ENCODE data around the gene BACE1.

BACE1 gene

DNA sequence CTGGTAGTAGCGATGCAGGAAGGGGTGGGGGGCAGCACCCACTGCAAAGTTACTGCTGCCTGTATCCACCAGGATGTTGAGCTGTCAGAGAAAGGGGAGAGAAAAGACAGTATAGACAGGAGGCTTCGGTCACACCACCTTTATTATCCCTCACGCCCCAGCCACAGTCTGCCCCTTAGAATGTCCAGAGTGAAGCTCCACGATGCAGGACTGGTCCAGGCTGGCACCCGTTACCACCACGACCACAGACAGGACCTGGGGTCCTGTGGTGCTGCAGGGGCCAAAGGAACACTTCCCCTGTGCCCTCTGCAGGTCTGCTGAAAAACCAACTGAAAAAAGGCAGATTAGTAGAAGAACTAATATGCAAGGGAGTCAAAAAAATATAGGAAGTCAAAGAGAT, 19.2 kb downstream of the BACE1 start:
- Histone ChIP-seq H3K27ac (no peak overlapping the region), H3K9me3 (no peaks in the 10 kb centered on the region), H3K4me1 (no peaks in the 10 kb centered on the region), H3K9ac (no peak overlapping the region), H3K27me3 (no peaks in the 10 kb centered on the region), H4K20me1 (no peaks in the 10 kb centered on the region), H3K36me3 (peaks cover 27% of the 10 kb centered on the region), H3K4me2 (no peak overlapping the region), H3K4me3 (no peak overlapping the region)
- no peak for TF ChIP-seq Cebpa-rat (IDR thresholded peaks at IDR 0.05)

DNA sequence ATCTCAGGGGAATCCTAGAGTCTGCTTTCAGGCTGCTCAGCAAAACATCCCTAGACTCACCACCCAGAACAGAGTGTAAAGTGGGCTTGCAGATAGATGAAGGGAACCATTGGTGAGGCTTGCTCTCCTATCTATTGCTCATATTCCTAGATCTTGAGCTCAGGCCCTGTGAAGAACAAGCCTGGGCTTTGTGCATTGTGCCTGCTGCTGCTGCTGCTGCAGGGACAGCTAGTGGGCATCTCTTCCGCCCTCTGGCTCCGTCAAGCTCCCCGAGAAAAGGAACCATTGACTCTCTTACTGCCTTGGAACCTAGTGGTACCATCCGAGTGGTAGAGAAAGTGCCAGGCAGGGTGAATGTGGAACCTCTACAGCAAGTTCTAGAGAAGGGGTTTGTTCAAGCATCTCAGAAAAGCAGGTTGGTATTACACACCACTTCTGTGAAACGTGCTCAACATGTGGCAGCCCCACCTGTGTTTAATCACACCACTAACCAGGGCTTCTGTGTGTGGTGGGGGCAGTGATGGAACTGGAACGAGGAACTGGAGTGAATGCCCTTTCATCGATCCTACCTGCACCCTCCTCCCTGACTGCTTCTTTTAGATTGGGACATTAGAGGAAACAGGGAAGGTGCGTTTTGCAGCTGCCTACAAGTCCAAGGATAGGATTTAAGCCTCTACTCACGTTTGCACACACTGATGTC, 20.5 kb downstream of the BACE1 start:
- H3K27ac ChIP-seq: no peak overlapping the region
- H4K20me1 ChIP-seq: no peaks in the 10 kb centered on the region
- TF ChIP-seq Cebpa-rat (IDR thresholded peaks at IDR 0.05): no peak
- H3K4me1 ChIP-seq: no peaks in the 10 kb centered on the region
- H3K9me3 ChIP-seq: no peaks in the 10 kb centered on the region
- H3K9ac ChIP-seq: no peak overlapping the region
- no peaks in the 10 kb centered on the region for H3K27me3 ChIP-seq
- H3K36me3 ChIP-seq: peaks cover 40% of the 10 kb centered on the region
- H3K4me3 ChIP-seq: no peak overlapping the region
- no peak overlapping the region for H3K4me2 ChIP-seq

DNA sequence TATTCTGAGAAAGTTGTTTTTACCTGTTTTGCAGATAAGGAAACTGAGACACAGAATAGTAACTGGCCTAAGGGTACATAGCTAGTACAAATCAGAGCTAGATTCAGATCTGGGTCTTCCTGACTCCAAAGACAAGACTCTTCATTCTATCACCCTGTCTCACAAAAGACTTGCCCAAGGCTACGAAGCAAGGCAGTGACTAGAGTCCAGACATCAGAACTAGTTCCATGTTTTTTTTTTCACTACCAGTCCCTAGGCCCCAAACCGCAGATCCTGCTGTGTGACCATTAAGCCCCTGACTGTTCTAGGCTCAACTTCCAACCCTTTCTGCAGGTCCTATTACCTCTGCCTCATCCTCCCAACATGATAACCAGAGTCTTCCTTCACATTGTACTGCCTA, 23.4 kb downstream of the BACE1 start:
- H3K27me3 ChIP-seq: no peaks in the 10 kb centered on the region
- H3K9me3 ChIP-seq: no peaks in the 10 kb centered on the region
- no peak for TF ChIP-seq Cebpa-rat (IDR thresholded peaks at IDR 0.05)
- no peak overlapping the region for H3K4me3 ChIP-seq
- no peak overlapping the region for H3K4me2 ChIP-seq
- H3K4me1 ChIP-seq: no peaks in the 10 kb centered on the region
- no peak overlapping the region for H3K27ac ChIP-seq
- H4K20me1 ChIP-seq: no peaks in the 10 kb centered on the region
- peaks cover 69% of the 10 kb centered on the region for H3K36me3 ChIP-seq
- no peak overlapping the region for H3K9ac ChIP-seq

DNA sequence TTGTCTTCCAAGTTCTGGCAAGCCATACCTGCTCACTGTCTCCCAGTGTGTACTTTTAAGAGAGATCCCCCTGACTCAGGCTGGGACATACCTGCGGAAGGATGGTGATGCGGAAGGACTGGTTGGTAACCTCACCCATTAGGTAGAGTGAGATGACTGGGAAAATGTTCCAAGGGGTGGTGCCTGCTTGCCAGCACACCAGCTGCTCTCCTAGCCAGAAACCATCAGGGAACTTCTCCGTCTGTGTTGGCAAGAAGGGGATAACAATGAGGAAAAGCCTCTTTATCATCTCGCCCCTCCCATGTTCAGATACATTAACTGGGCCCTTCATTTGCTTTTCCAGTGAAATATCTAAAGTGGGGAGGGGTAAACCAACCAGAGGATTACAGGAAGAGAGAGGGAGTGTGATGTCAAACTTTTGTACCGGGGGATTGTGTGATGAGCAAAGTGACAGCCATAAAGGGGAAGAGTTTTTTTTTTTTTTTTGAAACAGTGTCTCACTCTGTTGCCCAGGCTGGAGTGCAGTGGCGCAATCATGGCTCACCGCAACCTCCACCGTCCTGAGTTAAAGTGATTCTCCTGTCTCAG, 25.2 kb downstream of the BACE1 start, which contains the start of gene BACE1-AS:
TSS of gene BACE1-AS (plus strand) at position 538 of the 588 bp plus-strand sequence.
- no peak within 1 kb of the TSS for H3K9ac ChIP-seq
- H3K36me3 ChIP-seq: peaks cover 86% of the 10 kb centered on the region
- H3K4me2 ChIP-seq: no peak within 1 kb of the TSS
- TF ChIP-seq Cebpa-rat (IDR thresholded peaks at IDR 0.05): no peak
- no peak within 1 kb of the TSS for H3K27ac ChIP-seq
- no peaks in the 10 kb centered on the region for H3K9me3 ChIP-seq
- H4K20me1 ChIP-seq: no peaks in the 10 kb centered on the region
- H3K4me1 ChIP-seq: no peaks in the 10 kb centered on the region
- H3K27me3 ChIP-seq: no peaks in the 10 kb centered on the region
- H3K4me3 ChIP-seq: no peak within 1 kb of the TSS

DNA sequence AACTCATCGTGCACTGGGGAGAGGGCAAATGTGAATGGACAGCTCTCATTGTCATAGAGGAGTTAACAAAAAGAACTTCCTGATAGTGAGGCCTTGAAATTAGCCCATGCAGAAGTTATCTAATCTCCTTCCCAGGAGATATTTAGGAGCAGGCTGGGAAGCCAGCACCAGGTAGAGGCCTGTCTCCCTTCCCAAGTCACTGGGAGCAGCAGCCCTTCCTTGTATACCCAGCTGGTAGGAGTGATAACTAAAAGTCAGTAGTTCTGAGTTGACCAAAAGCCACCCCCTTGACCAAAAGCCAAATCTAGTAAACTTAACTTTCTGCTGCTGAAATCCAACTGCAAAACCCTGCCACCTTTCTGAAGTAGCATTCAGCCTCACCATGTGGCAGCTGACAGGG, 26.3 kb downstream of the BACE1 start:
- TF ChIP-seq Cebpa-rat (IDR thresholded peaks at IDR 0.05): no peak
- no peaks in the 10 kb centered on the region for H3K27me3 ChIP-seq
- no peak overlapping the region for H3K27ac ChIP-seq

DNA sequence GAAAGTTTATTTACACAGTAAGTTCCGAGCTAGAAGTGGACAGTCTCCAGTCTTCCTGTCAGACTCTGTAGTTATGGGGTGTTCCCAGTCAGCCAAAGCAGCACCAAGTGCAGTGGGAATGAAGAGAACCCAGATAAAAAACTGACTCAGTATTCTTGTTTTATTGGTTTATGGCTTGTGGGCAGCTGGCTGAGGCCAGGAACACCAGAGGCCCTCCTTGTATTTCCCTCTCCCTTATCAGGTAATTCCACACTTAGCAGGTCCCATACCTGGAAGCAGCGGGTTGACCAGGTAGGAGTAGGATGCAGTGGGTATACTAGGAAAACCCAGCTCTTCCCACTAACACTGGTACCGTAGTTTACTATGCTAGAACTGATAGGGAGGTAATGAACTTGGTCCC, 28.4 kb downstream of the BACE1 start:
- Histone ChIP-seq H3K9me3 (no peaks in the 10 kb centered on the region), H3K27ac (no peak overlapping the region), H3K4me3 (no peak overlapping the region), H3K9ac (no peak overlapping the region), H3K36me3 (peaks cover 98% of the 10 kb centered on the region), H4K20me1 (no peaks in the 10 kb centered on the region), H3K27me3 (no peaks in the 10 kb centered on the region), H3K4me2 (no peak overlapping the region), H3K4me1 (no peaks in the 10 kb centered on the region)
- no peak for TF ChIP-seq Cebpa-rat (IDR thresholded peaks at IDR 0.05)

More for the DNA sequence above, 26.3 kb downstream of the BACE1 start:
- peaks cover 87% of the 10 kb centered on the region for H3K36me3 ChIP-seq
- no peaks in the 10 kb centered on the region for H3K4me1 ChIP-seq
- no peak overlapping the region for H3K4me2 ChIP-seq
- no peak overlapping the region for H3K4me3 ChIP-seq
- H3K9ac ChIP-seq: no peak overlapping the region
- no peaks in the 10 kb centered on the region for H4K20me1 ChIP-seq
- no peaks in the 10 kb centered on the region for H3K9me3 ChIP-seq

DNA sequence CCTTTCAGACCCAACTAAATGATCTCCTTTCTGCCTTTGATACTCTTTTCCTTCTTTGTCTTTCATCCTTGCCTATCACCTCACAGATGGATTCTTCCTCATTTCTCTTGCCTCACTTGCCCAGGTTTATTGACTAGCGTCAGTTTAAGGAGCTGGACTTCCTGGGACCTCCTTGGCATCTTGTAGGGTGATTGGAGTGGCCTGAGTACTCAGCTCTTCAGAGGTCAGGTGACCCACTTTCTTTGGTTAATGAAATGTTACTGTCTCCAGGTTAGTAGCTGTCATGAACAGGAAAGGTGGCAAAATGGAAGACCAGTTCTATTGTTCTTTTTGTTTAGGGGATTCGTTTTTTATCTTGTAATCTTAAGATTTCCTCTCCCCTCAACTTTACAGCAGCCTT, 29.5 kb downstream of the BACE1 start:
- Histone ChIP-seq H3K4me3 (no peak overlapping the region), H3K27ac (no peak overlapping the region), H3K4me1 (no peaks in the 10 kb centered on the region), H4K20me1 (no peaks in the 10 kb centered on the region), H3K36me3 (peaks cover 100% of the 10 kb centered on the region), H3K9ac (no peak overlapping the region), H3K9me3 (no peaks in the 10 kb centered on the region), H3K27me3 (no peaks in the 10 kb centered on the region), H3K4me2 (no peak overlapping the region)
- TF ChIP-seq Cebpa-rat (IDR thresholded peaks at IDR 0.05): no peak

DNA sequence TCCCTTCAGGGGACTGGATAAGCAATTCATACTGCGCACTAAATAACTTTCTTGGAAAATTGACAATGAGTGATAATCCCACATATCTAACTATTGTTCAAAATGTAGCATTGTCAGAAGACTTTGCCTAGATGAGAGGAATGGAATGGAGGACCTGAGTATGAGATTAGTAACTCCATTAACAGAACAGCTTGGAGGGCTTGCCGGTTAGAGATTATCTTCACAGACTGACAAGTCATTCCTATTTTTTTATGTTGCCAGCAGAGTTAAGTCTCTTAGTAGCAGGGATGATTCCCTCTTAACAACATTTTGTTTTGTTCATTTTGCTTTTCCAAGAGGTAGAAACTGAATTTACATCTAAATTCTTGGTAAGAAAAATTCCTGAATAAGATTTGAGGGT, 32.0 kb downstream of the BACE1 start:
- H3K36me3 ChIP-seq: peaks cover 99% of the 10 kb centered on the region
- no peak overlapping the region for H3K9ac ChIP-seq

DNA sequence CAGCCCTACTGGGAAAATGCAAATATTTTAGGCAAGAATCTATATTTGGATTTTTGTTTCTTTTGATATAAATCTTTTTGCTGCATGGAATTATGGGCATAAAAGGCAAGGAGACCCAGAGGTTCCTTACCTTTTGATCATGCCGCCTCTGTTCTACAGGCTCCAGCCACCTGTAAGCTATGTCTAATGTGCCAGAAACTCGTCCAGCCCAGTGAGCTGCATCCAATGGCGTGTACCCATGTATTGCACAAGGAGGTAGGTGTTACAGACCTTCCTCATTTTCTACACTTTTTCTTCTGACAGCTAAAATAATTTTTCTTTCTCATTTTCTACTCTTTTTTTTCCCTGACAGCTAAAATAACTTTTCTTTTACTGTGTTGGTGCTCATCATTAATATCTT, 33.1 kb downstream of the BACE1 start:
- H3K4me1 ChIP-seq: no peaks in the 10 kb centered on the region
- H3K4me3 ChIP-seq: no peak overlapping the region
- H3K27ac ChIP-seq: no peak overlapping the region
- H3K4me2 ChIP-seq: no peak overlapping the region
- peaks cover 88% of the 10 kb centered on the region for H3K36me3 ChIP-seq
- TF ChIP-seq Cebpa-rat (IDR thresholded peaks at IDR 0.05): no peak
- no peaks in the 10 kb centered on the region for H3K27me3 ChIP-seq
- H3K9ac ChIP-seq: no peak overlapping the region
- H3K9me3 ChIP-seq: no peaks in the 10 kb centered on the region
- H4K20me1 ChIP-seq: no peaks in the 10 kb centered on the region

More for the DNA sequence above, 32.0 kb downstream of the BACE1 start:
- Histone ChIP-seq H4K20me1 (no peaks in the 10 kb centered on the region), H3K27me3 (no peaks in the 10 kb centered on the region), H3K27ac (no peak overlapping the region), H3K9me3 (no peaks in the 10 kb centered on the region), H3K4me3 (no peak overlapping the region), H3K4me1 (no peaks in the 10 kb centered on the region), H3K4me2 (no peak overlapping the region)
- no peak for TF ChIP-seq Cebpa-rat (IDR thresholded peaks at IDR 0.05)

DNA sequence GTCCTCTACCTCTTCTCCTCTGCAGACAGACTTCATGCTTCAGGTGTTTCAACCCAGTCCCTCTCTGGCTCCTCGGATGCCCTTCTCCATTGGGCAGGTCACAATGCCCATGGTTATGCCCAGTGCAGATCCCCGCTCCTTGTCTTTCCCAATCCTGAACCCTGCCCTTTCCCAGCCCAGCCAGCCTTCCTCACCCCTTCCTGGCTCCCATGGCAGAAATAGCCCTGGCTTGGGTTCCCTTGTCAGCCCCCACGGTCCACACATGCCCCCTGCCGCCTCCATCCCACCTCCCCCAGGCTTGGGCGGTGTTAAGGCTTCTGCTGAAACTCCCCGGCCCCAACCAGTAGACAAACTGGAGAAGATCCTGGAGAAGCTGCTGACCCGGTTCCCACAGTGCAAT, 34.2 kb downstream of the BACE1 start:
- H3K36me3 ChIP-seq: peaks cover 80% of the 10 kb centered on the region
- no peak overlapping the region for H3K4me2 ChIP-seq
- no peak overlapping the region for H3K9ac ChIP-seq
- H3K9me3 ChIP-seq: no peaks in the 10 kb centered on the region
- no peak overlapping the region for H3K27ac ChIP-seq
- H3K4me1 ChIP-seq: no peaks in the 10 kb centered on the region
- H3K27me3 ChIP-seq: no peaks in the 10 kb centered on the region
- H4K20me1 ChIP-seq: no peaks in the 10 kb centered on the region
- no peak for TF ChIP-seq Cebpa-rat (IDR thresholded peaks at IDR 0.05)
- H3K4me3 ChIP-seq: no peak overlapping the region

Measured in BLaER1 (cell line).